HG02610 (cell line): Measurements from ENCODE around the gene PGAP3.
"Not testable (repeated sequence)": the region's sequence is repeated elsewhere in the genome, so short reads cannot be mapped to it uniquely, and the experiment has no call there.

ENCODE experiments used
- ATAC-seq: cut with Tn5 transposase; IDR thresholded peaks from one replicate; pipeline ENCODE4 v1.9.1; 2021; ENCODE audit warnings: mild to moderate bottlenecking, moderate library complexity; ENCODE audit not compliant: unreplicated experiment

The PGAP3 gene

DNA sequence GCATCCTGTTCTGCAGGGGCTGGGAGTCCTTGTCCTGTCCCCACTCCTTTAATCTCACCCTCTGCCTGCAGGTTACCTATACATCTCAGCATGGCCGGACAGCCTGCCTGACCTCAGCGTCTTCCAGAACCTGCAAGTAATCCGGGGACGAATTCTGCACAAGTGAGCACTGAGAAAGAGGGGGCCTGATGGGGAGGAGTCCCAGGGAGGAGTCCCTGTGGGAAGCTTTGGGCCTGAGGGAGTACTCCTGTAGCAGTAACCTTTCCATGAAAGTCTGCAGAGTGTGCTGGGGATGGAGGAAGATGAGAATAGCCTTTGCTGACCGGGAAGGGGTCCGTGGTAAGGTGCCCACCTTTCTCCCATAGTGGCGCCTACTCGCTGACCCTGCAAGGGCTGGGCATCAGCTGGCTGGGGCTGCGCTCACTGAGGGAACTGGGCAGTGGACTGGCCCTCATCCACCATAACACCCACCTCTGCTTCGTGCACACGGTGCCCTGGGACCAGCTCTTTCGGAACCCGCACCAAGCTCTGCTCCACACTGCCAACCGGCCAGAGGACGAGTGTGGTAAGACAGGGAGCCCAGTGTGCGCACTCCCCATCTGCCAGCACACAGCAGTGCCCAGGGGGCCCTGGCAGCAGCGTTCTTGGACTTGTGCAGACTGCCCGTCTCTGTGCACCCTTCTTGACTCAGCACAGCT is 27.7 kb upstream of the PGAP3 start:
- ATAC-seq = no peak

DNA sequence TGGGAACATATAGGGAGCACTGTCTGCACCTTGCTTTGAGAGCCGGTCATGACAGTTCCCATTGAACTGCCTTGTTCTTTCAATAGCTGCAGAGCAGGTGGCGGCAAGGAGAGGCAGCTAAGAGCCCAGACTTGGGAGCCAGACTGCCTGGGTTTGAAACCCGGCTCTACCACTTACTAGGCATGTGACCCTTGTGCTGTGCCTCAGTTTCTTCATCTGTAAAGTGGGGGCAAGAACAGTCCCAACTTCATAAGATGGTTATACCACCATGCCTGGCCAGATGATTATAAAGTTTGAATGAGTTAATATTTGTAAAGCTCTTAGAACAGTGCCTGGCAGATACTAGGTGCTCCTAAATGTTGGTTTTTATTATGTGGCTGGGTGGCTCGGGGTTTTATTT is 26.4 kb upstream of the PGAP3 start:
- ATAC-seq = no peak

- ATAC-seq = no peak
Measured at GRCh38 chr17:39711851-39712250, 24.0 kb upstream of the PGAP3 start.

DNA sequence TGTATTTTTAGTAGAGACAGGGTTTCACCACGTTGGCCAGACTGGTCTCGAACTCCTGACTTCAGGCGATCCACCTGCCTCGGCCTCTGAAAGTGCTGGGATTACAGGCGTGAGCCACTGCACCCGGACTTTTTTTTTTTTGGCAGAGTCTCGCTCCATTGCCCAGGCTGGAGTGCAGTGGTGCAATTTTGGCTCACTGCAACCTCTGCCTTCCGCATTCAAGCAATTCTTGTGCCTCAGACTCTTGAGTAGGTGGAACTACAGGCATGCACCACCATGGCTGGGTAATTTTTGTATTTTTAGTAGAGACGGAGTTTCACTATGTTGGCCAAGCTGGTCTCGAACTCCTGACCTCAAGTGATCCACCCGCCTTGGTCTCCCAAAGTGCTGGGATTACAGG is 23.2 kb upstream of the PGAP3 start:
- not testable (repeated sequence) for ATAC-seq

GRCh38 chr17:39709998-39710964 is 22.4 kb upstream of the PGAP3 start:
- no peak for ATAC-seq

DNA sequence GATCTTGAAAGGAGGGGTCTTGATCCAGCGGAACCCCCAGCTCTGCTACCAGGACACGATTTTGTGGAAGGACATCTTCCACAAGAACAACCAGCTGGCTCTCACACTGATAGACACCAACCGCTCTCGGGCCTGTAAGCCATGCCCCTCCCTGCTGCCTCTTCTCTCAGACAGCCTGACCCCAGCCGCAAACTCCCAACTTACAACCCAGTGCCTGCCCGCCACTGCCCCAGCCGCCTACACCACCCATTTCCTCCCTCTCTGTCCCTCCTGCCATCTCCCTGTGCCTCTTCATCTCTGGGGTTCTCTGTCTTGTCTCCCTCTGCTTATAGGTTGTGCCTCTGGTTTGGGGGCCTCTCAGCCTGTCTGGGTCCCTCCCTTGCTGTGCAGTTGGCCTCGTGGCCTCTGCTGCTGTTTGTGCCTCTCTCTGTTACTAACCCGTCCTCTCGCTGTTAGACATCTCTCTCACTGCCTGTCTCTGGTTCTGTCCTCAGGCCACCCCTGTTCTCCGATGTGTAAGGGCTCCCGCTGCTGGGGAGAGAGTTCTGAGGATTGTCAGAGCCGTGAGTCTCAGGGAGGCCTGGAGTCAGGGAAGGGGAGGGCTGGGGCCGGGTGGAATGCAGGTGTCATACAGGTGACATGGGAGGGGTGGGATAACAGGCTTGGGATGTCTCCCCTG is 21.6 kb upstream of the PGAP3 start:
- ATAC-seq = no peak

- ATAC-seq = no peak
Measured at GRCh38 chr17:39706921-39707337, 19.1 kb upstream of the PGAP3 start.

GRCh38 chr17:39706383-39706782 is 18.5 kb upstream of the PGAP3 start:
- ATAC-seq = no peak

- ATAC-seq = no peak
Measured at GRCh38 chr17:39705786-39706348, 18.0 kb upstream of the PGAP3 start.

DNA sequence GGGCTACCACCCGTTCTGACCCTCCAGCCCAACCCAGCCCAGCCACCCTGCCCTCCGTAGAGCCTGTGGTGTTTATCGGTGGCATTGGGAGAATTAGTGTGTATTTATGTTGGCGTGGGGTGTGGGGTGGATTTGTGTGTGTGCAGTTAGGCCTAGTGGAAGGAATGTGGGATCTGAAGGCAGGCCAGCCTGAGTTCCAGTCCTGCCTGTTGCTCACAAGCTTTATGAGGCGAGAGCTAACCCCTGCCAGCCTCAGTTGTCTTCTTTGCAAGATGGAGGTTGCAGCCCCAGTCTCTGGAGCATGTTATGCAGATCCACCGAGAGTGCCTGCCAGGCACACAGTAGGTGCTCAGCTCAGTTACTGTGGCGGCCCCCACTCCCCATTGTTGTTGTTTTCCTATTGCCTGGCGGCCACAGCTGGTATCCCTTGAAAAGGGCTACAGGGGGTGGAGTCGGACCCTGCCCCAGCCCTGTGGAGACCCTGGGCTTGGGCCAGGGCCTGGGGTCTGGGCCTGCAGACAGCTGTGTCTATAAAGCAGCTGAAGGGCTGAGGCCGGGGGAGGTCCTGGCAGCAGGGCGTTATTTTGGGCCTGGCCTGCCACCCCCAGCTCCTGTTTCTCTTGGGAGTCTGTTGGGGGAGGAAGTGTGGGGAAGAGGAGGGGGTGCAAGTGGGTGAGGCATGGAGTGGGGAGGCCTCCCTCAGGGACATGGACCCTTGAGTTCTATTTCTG is 17.1 kb upstream of the PGAP3 start:
- no peak for ATAC-seq

DNA sequence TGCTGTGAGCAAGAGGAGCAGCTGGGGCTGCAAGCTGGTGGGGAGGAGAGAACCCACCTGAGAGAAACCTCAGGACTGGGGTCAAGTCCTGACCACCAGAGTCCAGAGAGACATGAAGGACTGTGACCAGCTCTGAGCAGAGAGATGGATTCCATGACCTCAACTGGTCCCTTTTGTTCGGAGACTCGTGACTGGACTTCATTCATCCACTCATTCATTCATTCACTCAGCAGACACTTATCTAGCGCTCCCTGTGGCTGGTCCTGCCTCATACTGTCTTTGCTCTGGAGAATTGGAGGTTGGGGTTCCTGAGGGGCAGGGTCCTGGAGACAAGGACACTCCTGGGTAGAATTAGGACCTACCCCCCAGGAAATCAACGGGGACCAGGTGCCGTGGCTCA is 16.1 kb upstream of the PGAP3 start:
- ATAC-seq = no peak

GRCh38 chr17:39702901-39703893 is 15.3 kb upstream of the PGAP3 start:
- ATAC-seq = no peak

- ATAC-seq = no peak
Measured at GRCh38 chr17:39701784-39702422, 14.0 kb upstream of the PGAP3 start.

- ATAC-seq = no peak
Measured at GRCh38 chr17:39701012-39701783, 13.3 kb upstream of the PGAP3 start.

GRCh38 chr17:39700148-39700987 is 12.5 kb upstream of the PGAP3 start:
- ATAC-seq = no peak

DNA sequence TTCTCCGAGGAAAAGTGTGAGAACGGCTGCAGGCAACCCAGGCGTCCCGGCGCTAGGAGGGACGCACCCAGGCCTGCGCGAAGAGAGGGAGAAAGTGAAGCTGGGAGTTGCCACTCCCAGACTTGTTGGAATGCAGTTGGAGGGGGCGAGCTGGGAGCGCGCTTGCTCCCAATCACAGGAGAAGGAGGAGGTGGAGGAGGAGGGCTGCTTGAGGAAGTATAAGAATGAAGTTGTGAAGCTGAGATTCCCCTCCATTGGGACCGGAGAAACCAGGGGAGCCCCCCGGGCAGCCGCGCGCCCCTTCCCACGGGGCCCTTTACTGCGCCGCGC is 11.9 kb upstream of the PGAP3 start, which contains the start of gene ERBB2:
TSS of gene ERBB2 (plus strand) at position 247 of the 330 bp plus-strand sequence. CDS start 175 bp downstream, outside the sequence.
- ATAC-seq = no peak

- not testable (repeated sequence) for ATAC-seq
Measured at GRCh38 chr17:39699157-39699817, 11.4 kb upstream of the PGAP3 start.
